ENCODE results near the gene OXSM. TPM values are rescaled to one million over a fixed set of nuclear protein-coding genes. Genes with fewer than 3 reads are reported as not detected.

The OXSM gene
- total RNA-seq, 1 experiment from 2014 or later: 0.28 TPM

DNA sequence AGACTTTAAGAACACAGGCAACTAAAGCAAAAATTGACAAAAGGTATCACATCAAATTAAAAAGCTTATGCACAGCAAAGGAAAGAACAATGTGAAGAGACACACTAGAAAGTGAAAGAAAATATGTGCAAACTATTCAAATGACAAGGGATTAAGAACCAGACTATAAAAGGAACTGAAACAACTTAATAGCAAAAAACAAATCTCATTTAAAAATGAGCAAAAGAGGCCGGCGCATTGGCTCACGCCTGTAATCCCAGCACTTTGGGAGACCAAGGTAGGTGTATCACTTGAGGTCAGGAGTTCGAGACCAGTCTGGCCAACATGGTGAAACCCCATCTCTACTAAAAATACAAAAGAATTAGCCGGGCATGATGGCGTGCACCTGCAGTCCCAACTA, 21.0 kb upstream of the OXSM start:
- H3K27ac ChIP-seq (ENCODE audit: low read length): no peak overlapping the region
- no peak overlapping the region for H3K4me3 ChIP-seq (ENCODE audit: low read depth in 2 of 2, low read length in 2 of 2)
- H3K4me1 ChIP-seq (ENCODE audit: control insufficient read depth, insufficient read depth, low read length): no peaks in the 10 kb centered on the region
- TF ChIP-seq, protein P1, sequence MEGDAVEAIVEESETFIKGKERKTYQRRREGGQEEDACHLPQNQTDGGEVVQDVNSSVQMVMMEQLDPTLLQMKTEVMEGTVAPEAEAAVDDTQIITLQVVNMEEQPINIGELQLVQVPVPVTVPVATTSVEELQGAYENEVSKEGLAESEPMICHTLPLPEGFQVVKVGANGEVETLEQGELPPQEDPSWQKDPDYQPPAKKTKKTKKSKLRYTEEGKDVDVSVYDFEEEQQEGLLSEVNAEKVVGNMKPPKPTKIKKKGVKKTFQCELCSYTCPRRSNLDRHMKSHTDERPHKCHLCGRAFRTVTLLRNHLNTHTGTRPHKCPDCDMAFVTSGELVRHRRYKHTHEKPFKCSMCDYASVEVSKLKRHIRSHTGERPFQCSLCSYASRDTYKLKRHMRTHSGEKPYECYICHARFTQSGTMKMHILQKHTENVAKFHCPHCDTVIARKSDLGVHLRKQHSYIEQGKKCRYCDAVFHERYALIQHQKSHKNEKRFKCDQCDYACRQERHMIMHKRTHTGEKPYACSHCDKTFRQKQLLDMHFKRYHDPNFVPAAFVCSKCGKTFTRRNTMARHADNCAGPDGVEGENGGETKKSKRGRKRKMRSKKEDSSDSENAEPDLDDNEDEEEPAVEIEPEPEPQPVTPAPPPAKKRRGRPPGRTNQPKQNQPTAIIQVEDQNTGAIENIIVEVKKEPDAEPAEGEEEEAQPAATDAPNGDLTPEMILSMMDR (IDR thresholded peaks at IDR 0.05): no peak
- TF ChIP-seq POLR2AphosphoS5 (IDR thresholded peaks at IDR 0.05; ENCODE audit: low read depth, low read length): no peak
- TF ChIP-seq TCF7L2 (IDR thresholded peaks at IDR 0.05; ENCODE audit: low read depth, low read length): no peak
- TF ChIP-seq, protein P2, sequence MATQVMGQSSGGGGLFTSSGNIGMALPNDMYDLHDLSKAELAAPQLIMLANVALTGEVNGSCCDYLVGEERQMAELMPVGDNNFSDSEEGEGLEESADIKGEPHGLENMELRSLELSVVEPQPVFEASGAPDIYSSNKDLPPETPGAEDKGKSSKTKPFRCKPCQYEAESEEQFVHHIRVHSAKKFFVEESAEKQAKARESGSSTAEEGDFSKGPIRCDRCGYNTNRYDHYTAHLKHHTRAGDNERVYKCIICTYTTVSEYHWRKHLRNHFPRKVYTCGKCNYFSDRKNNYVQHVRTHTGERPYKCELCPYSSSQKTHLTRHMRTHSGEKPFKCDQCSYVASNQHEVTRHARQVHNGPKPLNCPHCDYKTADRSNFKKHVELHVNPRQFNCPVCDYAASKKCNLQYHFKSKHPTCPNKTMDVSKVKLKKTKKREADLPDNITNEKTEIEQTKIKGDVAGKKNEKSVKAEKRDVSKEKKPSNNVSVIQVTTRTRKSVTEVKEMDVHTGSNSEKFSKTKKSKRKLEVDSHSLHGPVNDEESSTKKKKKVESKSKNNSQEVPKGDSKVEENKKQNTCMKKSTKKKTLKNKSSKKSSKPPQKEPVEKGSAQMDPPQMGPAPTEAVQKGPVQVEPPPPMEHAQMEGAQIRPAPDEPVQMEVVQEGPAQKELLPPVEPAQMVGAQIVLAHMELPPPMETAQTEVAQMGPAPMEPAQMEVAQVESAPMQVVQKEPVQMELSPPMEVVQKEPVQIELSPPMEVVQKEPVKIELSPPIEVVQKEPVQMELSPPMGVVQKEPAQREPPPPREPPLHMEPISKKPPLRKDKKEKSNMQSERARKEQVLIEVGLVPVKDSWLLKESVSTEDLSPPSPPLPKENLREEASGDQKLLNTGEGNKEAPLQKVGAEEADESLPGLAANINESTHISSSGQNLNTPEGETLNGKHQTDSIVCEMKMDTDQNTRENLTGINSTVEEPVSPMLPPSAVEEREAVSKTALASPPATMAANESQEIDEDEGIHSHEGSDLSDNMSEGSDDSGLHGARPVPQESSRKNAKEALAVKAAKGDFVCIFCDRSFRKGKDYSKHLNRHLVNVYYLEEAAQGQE (IDR thresholded peaks at IDR 0.05; ENCODE audit: insufficient read depth in 1 of 2, low read depth in 2 of 2, low read length in 1 of 2): no peak
- no peak for TF ChIP-seq SIN3A (IDR thresholded peaks at IDR 0.05; ENCODE audit: borderline replicate concordance, insufficient read depth, low read depth, low read length)
- in situ Hi-C loops (cut with HindIII; ENCODE audit: low pct_unique_long_range_greater_than_20kb, low sequenced_read_pairs) (no loop called here), intact Hi-C loops (cut with micrococcal nuclease; ENCODE audit: unreplicated experiment) (no loop called here)
- no peaks in the 10 kb centered on the region for H3K9me3 ChIP-seq (ENCODE audit: control insufficient read depth, insufficient read depth, low read depth, low read length)
- ATAC-seq (no peak), DNase-seq (ENCODE audit: low read depth, low spot score) (no peak)
- BruUV-seq (replicated peaks): no TSS peak
- CTCF ChIA-PET: no interaction called here
- no peaks in the 10 kb centered on the region for H3K27me3 ChIP-seq (ENCODE audit: control insufficient read depth, insufficient read depth, low read length)
- H3K36me3 ChIP-seq (ENCODE audit: control insufficient read depth, insufficient read depth, low read length): no peaks in the 10 kb centered on the region
- POLR2A ChIA-PET: no interaction called here

DNA sequence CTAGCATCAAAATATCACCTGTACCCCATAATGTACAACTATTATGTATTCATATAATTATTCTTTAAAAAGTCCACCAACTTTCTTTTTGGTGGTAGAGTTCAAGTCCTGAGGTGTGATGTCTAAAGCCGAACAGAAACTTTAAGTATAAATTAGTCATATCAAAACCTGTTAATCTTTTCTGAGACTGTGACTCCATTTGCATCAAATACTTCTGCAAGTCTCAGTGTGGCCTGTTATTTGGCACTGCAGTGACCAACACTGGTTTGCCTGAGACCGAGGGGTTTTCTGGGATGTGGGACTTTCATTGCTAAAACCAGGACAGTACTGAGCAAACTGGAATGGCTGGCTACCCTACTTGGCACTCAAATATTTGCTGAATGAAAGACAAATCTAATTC, 14.0 kb upstream of the OXSM start:
- POLR2A ChIA-PET: no interaction called here
- no TSS peak for BruUV-seq (replicated peaks)
- Histone ChIP-seq H3K9me3 (ENCODE audit: control insufficient read depth, insufficient read depth, low read depth, low read length) (no peaks in the 10 kb centered on the region), H3K4me3 (ENCODE audit: low read depth in 2 of 2, low read length in 2 of 2) (no peak overlapping the region), H3K4me1 (ENCODE audit: control insufficient read depth, insufficient read depth, low read length) (no peaks in the 10 kb centered on the region), H3K27me3 (ENCODE audit: control insufficient read depth, insufficient read depth, low read length) (no peaks in the 10 kb centered on the region), H3K36me3 (ENCODE audit: control insufficient read depth, insufficient read depth, low read length) (no peaks in the 10 kb centered on the region; the same call in 1 of the 2 replicates), H3K27ac (ENCODE audit: low read length) (no peak overlapping the region)
- TF ChIP-seq POLR2AphosphoS5 (IDR thresholded peaks at IDR 0.05; ENCODE audit: low read depth, low read length) (no peak), SIN3A (IDR thresholded peaks at IDR 0.05; ENCODE audit: borderline replicate concordance, insufficient read depth, low read depth, low read length) (no peak), TCF7L2 (IDR thresholded peaks at IDR 0.05; ENCODE audit: low read depth, low read length) (no peak)
- TF ChIP-seq, protein P2 (IDR thresholded peaks at IDR 0.05; ENCODE audit: insufficient read depth in 1 of 2, low read depth in 2 of 2, low read length in 1 of 2): no peak
- TF ChIP-seq, protein P1 (IDR thresholded peaks at IDR 0.05): no peak
- CTCF ChIA-PET: no interaction called here
- DNase-seq (ENCODE audit: low read depth, low spot score) (no peak), ATAC-seq (no peak)
- intact Hi-C loops (cut with micrococcal nuclease; ENCODE audit: unreplicated experiment) (no loop called here), in situ Hi-C loops (cut with HindIII; ENCODE audit: low pct_unique_long_range_greater_than_20kb, low sequenced_read_pairs) (no loop called here)

Measured in Panc1 (cell line).